ENCODE data around the gene SLC39A9.
"Not testable (repeated sequence)": the region's sequence is repeated elsewhere in the genome, so short reads cannot be mapped to it uniquely, and the experiment has no call there.

DNA sequence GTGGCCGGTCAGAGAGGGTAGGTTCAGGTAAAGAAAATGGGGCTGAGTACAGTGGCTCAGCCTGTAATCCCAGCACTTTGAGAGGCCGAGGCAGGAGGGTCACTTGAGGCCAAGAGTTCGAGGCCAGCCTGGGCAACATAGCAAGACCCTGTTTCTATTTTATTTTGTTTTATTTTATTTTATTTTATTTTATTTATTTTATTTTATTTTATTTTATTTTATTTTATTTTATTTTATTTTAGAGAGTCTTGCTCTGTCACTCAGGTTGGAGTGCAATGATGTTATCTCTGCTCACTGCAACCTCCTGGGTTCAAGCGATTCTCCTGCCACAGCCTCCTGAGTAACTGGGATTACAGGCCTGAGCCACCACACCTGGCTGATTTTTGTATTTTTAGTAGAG, 99.4 kb downstream of the SLC39A9 start:
- not testable (repeated sequence) for TF ChIP-seq CTCF, POLR2A (IDR thresholded peaks at IDR 0.05)

Measured in uterus (tissue), 2 donors.